NOMO-1 (cell line): Measurements from ENCODE around the gene MYL11.

Experiments used
- DNase-seq, 2 experiments: peaks; one replicate each; lab custom pipeline; 2025; ENCODE audit not compliant: unreplicated experiment in 2 of 2; lab: John Stamatoyannopoulos, UW

MYL11 gene

DNA sequence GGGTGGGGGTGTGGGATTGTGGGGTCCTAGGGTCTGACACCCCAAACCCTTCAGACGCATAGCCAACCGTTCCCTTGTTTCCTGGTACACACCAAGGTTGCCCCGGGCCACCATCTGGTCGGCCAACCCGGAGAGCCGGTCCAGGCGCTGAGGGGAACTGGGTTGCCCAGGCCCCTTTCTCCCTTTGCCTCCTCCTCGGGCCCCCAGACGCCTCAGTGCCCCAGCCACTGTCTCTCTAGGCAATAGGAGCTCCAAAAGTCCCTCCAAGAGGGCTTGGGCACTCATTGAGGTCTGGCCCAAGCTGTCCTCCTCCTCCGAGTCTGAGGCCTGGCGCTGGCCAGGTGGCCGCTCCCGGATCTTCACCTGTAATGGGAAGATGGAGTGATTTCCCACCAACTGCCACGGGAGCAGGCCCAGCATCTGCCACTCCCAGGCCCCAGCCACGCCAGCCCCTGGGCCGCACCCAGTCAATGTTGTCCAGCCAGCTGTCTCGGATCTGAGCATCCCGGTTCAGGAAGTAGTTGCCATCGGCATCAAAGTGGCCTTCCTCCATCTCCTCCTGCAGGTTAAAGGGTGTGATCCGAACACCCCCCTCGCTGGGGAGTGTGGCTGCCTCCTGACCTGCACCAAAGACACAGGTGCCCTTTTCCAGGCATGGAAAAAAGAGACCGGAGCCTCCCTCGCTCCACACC, 21.0 kb upstream of the MYL11 start:
- DNase-seq, result no peak

DNA sequence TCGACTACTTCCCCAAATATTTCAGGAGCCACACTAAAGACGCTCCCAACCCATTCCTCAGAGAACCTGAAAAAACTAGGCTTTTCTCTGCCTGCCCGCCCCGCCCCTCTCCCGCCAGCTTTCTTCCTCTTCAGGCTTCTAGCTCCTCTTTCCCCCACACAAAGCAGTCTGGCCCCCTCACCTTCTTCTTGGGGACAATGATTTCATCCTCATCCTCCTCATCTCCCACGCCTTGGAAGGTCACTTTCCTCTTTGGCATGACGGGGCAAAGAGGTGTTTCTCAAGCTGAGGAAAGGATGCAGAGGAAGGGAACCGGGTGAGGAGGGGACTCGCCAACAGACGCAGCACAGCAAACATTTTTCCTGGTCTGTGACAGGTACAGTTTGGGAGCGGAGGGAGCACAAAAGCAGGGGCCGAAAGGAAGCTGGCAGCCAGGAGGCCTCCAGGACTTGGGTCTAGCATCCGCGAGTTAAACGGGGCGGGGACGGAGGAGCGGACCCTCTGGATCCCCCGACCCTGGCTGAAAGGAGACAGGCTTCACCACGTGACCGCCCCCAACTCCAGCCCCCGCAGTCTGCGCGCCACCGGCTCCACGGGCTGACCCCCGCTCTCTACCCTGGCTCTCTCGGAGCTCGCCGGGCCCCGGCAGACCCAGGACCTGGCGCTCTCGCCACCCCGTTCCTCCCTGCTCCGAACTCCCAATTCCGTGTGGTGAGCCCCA, 20.0 kb upstream of the MYL11 start:
- DNase-seq, result peak in 1 of 2 experiments; percentile 27

DNA sequence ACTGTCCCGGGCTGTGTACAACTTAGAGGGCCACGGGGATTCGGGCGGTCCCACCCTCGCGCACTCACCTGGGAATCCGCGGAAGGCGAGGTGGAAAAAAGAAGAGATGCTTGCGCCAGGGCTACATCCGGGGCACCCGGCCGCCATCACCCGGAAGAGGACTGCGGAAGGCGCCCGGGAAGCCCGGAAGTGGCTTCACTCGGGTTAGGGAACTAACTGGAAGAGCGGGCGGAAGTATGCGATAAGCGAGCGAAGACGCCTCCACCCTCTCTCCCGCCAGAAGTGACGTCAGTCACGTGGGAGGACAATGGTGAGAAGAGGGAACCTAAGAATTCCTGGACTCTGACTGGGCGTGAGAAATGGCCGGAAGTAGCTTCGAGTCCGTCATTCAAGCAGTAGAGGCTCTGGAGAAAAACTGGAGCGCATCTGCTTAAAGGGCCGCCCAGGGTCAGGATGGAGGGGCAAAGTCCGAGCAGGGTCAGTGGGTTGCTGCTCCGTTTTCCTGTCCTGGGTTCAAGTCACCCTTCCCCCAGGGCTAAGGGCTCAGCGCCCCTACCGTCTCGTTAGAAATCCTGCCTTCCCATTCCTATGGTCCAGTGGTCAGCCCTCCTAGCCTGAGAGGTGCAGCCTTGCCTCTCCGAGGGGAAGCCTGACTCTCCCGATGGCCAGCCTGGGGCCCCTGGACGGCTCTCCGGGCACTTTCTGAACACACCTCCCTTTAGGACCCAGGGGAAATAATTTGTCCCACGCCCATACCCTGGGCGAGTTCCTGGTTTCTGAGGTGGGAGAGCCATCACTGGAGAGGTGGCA, 19.3 kb upstream of the MYL11 start, which contains the start of gene CD2BP2:
Gene CD2BP2, minus strand, starts transcription at position 165 of the 810 bp plus-strand sequence. CDS start 627 bp downstream, outside the sequence.
- peak; percentile 93 to 97 for DNase-seq

DNA sequence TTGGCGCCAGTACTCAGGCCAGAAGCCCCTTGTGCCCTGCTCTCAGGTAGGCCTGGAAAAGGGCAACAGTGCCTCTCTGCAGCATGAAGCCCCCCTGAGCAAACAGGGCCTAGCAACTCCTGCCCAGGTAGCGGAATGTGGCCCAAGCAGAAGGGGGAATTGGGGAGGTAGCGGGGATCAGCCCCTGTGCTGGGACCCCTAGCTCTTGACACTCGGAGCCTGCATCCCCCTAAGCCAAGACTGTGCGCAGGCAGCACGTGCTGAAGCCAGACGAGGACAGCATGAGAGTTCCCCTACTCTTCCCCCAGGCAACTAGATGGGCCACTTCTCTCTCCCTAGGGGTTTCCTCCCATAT, 18.7 kb upstream of the MYL11 start:
- no peak for DNase-seq

DNA sequence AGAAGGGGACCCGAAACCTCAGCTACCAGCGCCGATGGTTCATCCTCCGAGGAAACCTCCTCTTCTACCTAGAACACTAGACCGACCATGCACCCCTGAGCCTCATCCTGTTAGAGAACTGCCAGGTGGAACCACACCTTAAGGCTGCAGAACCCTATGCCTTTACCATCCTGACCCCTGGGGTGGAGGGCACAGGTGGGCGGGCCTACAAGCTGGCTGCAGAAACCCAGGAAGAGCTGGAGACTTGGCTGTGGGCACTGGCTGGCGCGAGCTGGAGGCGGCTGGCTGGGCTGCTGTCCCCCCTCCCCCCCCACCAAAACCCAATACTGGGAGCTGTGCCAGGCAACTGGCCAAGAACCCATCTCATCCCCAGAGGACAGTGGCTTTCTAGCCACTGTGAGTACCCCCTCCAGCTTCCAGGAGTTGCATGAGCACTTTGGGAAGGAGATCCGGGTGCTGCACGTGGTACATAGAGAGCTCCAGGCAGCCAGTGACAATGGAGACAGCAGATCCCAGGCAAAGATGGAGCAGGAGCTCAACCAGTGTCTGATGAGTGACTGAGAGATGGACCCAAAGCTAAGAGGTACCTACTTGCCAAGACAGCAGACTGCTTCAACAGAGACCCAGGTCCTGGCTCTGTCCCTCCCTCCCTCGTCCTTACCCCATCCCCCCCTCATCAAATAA, 18.1 kb upstream of the MYL11 start:
- no peak for DNase-seq

DNA sequence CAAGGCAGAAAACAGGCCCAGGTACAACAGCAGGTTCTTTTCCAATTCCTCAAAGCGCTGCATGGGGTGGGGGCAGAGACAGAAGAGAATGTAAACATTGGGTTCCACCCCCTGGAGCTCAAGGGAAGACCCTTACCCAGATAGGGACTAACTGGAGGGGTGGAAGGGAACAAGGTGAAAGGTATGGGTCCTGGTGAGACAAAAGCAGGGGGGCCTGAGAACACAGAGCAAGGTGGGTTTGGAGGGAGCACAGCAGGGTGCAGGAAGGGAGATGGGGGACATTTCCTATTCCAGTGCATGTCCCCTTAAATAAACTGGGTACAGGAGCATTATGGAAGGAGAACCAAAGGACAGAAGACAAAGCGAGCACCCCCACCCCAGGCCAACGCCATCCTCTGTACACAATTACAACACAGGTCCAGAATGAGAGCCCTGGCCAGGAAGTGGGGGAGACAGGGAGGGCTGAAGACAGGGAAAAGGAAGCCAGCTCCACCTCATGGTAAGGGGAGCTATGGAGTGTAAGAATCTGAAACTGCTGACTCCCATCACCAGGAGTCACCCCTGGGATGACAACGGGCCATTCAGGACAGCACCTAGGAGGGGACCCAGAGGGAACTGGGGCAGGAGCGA, 17.4 kb upstream of the MYL11 start:
- no peak for DNase-seq

DNA sequence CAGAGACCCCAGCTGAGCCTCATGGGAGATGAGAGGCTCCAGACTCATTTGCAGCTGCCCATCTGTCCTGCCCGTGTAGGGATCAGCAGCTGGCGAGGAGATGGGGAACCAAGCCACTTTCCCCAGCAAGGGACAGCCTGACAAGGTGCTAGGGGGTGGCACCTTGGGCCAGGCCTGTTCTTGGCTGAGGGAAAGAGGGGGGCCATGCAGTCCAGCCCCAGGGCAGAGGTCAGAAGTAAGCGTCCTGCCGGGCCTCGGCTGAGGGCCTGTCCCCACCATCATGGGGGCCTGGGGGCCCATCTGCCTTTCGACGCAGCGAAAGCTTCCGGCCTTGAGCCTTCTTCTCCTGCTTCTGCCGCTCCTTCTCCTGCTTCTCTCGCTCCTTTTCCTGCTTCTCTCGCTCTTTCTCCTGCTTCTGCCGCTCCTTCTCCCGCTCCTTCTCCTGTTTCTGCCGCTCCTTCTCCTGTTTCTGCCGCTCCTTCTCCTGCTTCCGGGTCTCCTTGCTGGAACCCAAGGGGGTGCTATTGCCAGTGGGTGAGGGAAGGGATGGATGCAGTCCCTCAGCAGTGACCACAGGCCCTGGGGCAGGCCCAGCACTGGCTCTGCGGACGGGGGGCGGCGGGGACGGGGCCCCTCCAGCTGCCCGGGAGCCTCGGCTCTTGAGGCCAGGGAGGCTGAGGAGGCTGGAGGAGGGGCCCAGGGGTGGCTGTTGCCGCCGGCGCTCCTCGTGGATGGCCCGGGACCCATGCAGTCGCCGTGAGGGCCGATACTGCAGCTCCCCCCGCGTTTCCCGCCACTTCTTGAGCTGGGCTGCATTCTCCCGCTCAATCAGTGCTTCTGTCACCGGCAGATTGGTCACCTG, 16.7 kb upstream of the MYL11 start:
- DNase-seq, result no peak

DNA sequence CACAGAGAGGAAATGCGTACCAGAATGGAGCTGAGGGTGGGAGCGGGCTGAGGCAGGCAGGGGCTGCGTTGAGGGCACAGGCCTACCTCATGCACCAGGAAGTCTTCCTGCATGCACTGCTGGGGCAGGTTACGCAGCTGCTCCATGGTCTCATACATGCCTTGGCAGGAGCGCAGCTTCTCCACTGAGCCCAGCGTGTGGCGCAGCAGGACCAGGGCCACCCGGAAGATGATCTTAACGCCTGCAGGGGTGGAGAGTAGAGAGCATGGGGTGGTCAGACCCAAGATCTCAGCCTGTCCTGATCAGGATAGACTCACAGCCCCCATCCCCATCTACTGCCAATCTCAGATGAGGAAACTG, 16.0 kb upstream of the MYL11 start:
- DNase-seq, result no peak

DNA sequence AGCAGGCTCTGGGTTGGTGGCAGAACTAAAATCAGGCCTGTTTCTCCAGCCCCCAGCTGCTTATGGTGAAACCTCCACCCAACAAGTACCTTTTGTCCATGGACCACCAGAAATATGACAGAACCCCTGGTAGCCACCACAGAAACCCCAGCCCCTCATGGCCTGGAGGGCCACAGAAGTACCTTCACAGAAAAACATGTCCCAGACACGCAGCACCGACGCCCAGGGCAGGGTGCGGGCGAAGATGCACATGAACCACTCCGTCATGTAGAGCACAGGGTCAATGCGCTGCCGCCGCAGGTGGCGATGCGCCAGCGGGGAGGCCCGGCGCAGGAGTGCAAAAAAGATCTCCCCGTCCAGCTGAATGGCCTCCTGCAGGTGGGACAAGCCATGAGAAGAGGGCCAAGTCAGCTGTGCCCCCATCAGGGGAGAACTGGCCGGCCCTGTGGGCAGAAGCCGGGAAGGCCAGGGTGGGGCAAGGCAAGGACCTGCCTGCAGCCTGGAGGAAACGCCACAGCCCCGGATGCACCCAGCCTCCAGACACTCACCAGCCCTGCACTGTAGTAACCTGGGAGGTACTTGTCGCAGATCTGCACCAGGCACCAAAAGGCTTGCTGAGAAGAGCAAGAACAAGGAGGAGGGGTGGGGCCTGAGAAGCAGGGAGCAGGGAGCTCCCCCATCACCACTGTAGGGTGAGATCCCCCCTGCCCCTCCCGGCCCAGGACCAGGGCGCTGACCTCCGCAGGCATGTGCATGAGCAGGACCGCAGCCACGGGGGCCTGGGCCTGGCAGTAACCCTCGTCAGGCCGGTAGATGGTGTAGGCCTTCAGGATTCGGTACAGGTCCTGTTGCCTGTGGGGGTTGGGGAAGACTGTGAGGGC, 15.4 kb upstream of the MYL11 start:
- DNase-seq, result no peak

DNA sequence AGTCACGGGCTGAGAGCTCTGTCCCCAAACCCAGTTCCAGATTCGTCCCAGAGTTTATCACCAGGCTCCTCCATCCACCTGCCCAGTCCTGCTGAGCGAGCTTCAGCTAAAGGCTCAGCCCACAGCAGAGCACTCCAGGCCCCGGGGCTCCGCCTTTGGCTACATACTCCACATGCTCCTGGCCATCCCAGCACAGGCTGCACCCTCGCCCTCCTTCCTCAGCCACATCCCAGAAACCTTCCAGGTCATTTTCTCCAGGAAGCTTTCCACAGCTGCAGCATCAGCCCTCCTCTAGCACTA, 14.8 kb upstream of the MYL11 start:
- no peak for DNase-seq

DNA sequence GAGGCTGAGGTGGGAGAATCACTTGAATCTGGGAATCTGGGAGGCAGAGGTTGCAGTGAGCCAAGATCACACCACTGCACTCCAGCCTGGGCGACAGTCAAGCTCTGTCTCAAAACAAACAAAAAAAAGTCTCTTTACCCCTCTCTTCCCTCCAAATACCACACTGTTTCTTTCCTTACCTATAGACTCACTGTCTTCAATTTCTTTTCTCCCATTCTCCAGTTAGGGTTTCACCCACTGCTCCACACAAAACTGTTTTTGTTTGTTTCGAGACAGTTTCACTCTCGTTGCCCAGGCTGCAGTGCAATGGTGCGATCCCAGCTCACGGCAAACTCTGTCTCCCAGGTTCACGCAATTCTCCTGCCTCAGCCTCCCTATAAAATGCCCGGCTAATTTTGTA, 13.4 kb upstream of the MYL11 start:
- no peak for DNase-seq

DNA sequence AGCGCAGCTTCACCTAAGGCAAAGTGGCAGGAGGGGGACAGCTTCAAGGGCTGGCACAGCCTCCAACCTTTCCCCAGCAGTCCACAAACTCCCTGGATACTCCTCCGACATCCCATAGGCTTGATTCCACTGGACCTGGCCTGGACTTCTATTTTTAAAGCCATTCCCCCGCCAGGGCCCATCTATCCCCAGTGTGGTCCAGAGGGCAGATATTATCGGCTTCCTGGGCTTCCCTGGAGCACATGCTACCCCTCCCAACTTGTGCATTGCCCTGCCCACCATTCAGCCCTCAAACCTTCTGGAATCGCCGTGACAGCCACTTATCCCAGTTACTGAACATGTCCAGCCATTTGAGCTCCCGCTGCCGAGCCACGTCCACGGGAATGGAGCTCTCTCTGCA, 9.4 kb upstream of the MYL11 start:
- no peak for DNase-seq

DNA sequence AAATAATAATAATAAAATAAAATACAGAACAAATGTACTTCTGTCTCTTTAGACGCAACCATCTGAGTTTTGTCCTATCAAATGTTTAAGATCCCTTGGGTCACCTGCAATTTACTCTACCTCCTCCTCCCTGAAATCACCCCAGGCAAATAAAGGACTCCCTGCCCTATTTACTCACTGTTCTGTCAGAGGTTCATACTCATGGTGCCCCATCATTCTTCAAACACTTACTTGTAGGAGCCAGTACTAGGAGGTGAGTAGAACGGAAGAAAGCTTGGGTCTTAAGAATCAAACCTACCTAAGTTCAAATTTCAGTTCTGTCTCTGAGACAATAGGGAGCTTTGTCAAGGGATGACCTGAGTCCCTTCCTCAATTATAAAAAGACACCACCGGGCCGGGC, 8.1 kb upstream of the MYL11 start:
- DNase-seq, result no peak

DNA sequence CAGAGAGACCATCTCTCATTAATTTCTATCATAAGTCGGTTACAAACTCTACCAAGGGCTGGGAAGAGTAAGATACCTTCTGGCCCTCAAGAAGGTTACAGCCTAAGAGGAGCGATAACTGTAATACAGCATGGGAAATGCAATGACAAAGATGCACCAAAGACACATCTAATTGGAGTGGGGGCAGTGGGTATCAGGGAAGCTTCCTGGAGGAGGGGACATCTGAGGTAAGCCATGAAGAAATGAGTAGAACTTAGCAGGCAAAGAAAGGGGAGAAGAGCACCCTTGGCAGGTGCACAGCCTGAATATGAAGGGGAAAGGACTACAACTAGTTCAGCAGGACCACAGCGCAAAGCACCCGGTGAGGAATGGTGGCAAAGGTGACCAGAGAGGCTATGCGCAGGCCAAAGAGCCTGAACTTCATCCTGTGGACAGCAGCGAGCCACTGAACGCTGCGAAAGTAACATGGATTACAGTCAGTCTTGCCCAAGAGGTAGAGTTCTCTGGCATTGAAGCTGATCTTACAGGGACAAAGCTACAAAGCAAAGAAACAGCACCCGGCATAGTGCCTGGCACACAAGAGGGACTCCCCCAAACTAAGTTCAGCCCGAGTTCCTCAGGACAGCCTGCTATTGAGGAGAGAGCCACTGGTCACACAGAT, 7.1 kb upstream of the MYL11 start:
- no peak for DNase-seq

DNA sequence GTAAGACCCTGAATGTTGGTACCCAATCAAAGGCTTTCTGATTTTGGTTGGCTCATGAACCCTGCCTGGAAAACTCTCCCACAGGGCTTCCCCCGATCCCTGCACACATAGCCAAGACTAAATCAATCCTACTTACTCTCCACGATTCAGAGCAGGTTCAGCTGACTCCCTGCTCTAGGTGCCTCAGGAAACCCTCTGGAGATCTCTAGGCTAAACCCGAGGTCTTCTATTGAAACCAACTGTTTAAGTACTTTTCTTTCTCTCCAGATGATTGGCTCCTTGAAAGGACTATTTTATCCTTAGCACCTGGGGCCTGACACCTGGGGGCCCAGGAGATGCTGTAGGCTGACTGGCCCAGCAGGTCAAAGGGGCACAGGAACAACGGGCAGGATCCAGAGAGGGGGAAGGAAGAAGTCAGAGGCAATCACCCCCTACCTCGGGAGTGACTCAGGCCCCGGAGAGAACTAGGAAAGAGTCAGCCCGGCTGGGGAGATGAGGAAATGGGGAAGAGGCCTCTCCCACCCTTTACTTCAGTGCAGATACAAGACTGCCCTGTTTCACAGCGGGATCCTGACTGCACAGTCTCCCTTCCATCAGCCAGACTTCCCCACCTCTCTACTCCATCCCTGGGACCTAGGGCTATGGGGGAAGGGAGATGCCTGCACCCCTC, 6.3 kb upstream of the MYL11 start:
- DNase-seq, result peak; percentile 66 to 69

DNA sequence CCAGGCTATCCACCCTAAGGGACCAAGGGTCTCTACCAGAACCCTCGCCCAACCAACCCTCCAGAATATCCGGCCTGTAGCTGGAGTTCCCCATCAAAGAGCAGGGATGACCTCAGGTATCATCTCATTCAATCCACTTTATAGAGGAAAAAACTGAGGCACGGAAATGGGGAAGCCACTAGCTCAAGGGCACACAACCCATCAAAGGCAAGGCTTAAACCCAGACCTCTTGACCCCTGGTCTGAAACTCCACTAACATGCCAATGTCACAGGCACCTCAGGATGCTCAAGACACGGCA, 5.9 kb upstream of the MYL11 start:
- peak in 1 of 2 experiments; percentile 12 for DNase-seq

DNA sequence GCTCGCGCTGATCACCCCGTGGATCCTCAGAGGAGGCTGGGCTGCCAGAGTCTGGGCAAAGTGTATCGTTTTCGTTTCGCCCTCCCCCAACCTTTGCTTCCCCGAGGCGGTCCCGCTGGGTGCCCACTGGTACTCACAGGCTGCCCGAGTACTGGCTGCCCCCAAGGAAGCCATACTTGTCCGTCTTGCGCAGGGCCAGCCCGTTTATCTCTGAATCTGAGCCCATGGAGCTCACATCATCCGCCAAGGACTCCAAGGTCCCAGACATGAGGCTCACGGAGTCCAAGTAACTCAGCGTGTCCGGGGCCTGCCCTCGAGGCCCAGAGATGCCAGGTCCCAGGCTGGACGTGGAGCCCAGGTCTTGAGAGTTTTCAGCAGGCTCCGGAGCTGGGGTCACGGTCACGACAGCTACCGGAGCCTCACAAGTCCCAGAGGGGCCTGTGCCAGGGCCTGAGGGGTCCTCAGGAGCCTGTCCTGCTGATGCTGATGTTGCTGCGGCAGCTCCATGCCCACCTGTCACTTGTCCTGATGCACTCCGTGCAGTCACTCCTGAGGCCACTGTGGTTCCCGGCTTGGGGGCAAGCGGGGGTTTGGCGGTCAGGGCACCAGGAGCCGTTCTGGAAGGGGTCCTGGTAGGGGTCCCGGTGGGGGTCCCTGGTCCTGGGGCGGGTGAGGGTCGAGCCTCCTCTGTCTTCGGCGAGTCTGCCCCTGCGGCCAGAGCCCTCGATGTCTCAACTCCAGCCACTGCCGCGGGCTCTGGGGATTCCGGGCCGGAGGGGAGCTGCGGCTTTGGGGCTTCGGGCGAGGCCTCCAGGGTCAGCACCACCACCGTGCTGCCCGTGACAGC, 5.3 kb upstream of the MYL11 start:
- no peak for DNase-seq
